ENCODE results near the gene CALR.

CALR gene

DNA sequence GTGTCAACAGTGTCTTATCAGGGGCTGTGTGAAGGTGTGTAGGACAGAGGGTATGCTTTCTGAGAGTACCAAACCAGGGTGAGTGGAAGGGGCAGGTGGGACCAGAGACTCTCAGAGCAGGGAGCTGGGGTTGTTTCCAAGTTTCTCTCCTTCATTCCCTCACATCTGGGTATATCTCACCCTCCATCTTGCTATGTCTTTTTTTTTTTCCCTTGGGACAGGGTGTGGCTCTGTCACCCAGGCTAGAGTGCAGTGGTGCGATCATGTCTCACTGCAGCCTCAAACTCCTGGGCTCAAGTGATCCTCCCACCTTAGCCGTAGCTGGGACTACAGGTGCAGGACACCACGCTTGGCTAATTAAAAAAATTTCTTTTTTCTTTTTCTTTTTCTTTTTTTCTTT is 41.6 kb downstream of the CALR start:
- no peak for DNase-seq (ENCODE audit: low read depth)

DNA sequence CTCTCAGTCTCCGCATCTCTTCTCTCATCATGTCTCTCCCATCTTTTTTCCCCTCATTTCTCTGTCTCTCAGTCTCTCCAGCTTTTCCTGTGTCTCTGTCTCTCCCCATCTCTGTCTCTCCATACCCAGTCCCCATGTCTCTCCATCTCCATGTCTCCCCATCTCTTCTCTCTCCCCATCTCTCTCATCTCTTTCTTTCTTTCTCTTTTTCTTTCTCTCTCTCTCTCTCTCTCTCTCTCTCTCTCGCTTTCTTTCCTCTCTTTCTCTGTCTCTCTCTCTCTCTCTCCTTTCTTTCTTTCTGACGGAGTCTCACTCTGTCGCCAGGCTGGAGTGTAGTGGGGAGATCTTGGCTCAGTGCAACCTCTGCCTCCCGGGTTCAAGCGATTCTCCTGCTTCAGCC is 44.2 kb downstream of the CALR start:
- DNase-seq (ENCODE audit: low read depth), result no peak

DNA sequence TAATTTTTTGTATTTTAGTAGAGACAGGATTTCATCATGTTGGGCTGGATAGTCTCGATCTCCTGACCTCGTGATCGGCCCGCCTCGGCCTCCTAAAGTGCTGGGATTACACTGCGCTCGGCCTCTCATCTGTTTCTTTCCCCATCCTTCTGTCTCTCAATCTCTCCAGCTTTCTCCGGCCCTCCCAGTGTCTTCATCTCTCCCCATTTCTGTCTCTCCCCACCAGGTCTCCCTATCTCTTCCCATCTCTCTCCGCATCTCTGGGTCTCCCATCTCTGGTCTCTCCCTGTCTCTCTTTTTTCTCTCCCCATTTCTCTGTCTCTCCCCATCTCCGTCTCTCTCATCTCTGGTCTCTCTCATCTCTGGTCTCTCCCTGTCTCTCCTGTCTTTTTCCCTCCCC is 44.7 kb downstream of the CALR start:
- DNase-seq (ENCODE audit: low read depth), result no peak

DNA sequence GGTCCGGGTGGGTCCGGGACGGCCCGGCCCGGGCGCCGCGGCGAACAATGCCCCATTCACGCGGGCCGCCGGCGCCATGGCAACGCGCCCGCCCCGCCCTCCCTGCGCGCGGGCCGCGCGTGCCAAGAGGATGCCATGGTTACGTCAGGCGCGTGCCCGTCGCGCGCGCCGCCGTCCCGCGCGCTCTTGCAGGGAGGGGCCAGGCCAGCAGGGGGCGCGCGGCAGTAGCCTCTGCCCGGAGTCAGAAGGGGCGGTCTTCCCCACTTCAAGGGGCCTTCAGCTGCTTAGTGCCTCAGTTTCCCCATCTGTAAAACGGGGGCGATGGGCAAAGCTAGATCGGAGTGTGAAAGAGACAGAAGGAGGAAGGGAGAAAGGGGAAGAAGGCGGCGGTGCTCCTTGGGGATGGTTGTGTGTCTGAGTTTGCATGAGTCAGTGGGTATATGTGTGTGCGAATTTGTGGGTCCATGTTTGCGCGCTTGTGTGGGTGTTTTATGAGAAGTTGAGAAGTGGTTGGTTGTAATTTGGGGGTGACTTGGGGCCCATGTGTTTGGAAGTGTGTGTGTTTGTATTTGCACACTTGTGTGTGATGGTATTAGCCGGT is 45.2 kb downstream of the CALR start:
- DNase-seq (ENCODE audit: low read depth), result peak; percentile 72

DNA sequence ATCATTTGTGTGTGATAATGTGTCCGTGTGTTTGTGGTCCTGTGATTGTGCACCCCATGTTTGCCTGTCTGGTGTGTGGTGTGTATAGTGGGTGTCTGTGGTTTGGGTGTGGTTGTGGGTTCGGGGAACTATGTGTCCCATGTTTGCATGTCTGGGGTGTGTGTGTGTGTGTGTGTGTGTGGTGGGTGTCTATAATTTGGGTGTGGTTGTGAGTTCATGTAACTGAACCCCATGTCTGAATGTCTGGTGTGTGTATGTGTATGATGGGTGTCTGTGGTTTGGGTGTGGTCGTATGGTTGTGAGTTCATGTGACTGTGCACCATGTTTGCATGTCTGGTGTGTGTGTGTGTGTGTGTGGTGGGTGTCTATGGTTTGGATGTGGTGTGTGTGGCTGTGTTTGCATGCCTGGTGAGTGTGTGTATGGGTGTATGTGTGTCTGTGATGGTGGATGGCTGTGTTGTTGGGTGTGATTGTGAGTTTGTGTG is 45.8 kb downstream of the CALR start:
- no peak for DNase-seq (ENCODE audit: low read depth)

DNA sequence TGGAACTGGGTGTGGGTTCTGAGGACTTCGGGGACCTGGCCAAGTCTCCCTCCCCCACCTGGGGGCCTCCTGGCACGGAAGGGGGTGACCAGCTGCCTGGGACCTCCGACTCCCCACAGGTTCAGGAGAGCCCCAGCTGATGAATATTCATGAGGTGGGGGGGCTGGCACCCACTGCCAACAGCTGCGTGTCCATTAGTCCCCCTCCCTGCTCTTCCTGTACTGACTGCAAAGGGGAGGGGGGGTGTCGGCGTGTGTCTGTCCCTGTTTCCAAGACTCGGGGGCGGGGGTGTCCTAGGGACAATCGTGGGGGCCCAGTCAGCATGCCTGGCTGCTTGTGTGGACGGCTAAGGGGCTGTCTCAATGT is 46.3 kb downstream of the CALR start:
- DNase-seq (ENCODE audit: low read depth), result no peak

DNA sequence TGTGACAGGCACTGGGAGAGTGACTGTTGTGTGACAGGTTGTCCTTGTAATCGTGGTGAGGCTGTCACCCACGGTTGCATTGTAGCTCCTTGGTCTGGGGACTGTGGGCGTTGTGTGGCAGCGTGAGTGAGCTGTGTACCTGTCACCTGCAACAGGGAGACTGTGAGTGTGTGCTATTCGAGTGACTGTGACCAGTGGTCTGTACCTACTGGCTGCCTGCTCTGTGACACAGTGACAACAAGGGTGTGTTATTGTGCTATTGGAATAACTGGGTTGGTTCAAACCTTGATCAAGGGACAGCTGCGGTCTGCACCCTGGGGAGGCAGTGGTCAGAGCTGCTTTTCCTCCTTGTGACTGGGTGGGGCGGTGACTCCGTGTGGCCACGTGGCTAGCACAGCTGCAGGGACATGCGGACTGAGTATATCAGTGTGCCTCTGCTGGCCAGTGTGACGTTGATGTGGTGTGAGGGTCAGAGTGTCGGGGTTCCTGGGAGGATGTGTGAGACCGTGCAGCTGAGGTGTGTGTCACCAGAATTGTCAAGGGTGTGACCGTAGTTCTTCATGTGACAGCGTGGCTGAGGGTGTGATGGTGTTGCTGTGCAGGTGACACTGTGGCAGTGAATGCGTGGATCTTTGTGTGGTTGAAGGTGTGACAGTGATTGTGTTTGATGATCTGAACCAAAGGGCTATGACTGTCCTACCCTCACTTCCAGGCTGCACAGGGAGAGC is 46.8 kb downstream of the CALR start:
- DNase-seq (ENCODE audit: low read depth), result peak; percentile 19

DNA sequence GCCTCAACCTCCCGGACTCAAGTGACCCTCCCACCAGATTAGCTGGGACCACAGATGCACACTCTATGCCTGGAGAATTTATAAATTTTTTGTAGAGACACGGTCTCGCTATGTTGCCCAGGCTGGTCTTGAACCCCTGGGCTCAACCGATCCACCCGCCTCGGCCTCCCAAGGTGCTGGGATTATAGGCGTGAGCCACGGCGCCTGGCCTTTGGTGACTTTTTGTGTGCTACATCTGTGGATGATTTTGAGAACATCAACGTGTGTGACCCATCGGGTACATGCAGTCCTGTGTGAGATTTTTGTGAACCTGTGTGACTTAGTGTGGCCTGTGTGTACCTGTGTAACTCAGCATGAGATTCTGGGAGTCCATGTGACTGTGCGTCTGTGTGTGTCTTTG is 48.3 kb downstream of the CALR start:
- no peak for DNase-seq (ENCODE audit: low read depth)

DNA sequence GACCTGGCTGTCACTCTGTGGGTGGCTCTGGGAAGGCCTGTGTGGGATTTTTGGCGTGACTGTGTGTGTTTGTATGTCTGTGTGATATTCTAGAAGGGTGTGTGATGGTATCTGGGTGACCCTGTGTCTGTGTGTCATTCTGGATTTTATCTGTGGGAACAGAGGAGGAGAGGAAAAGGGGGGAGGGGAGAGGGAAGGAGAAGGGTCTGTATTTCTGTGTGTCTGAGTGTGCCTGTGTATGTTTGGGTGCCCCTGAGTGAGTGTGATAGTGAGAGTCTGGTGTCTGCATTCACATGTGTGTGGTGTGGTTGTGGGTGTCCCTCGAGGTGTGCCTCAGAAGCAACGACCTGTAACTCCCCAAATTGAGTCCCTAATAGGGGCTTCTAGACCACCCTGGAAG is 48.8 kb downstream of the CALR start:
- no peak for DNase-seq (ENCODE audit: low read depth)

DNA sequence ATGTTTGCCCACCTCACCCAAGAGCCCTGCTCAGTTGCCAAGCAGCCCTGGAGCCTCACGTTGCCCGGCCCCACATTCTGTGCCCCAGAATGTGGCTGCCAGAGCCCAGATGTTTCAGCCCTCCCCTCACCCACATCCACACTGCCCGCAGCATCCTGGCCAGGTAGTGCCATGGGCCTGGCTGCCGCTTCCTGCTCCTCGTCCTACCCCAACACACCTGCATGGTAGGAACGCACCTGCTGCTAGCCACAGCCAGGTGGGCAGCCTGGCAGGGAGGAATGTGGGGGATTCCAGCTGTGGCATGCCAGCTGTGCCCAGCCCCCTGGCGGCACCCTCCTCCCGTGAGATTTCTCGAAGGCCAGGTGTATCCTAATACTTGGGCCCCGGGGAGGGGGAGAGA is 49.4 kb downstream of the CALR start:
- no peak for DNase-seq (ENCODE audit: low read depth)

DNA sequence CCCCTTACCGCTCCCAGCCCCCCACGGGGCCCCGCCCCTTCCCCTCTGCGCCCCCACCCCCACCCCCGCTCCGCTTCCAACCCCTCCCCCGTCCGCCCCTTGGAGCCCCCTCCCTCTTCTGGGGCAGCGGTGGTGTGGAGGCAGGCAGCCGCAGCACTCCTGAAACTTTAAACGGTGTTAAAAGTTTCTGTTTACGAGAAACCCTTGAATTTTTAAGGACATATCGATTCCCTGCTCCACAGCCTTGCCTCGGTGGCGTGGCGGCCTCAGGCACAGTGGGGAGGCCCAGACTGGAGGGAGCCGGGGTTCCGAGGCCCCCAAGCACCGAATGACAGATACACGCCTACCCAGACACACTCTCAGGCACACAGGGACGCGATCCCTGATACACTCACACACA is 52.0 kb downstream of the CALR start:
- DNase-seq (ENCODE audit: low read depth), result no peak

DNA sequence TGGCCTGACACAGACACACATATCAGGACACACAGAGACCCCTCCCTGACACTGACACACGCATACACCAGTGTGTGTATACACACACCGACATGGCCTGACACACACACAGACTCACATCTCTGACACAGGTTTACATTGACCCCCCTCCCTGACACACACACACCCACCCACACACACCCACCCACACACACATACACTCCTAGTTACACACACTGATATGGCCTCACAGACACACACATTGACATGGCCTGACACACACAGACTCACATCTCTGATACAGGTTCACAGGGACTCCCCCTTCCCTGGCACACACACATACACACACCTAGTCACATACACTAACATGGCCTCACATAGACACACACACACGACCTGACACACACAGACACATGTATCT is 52.4 kb downstream of the CALR start:
- no peak for DNase-seq (ENCODE audit: low read depth)

DNA sequence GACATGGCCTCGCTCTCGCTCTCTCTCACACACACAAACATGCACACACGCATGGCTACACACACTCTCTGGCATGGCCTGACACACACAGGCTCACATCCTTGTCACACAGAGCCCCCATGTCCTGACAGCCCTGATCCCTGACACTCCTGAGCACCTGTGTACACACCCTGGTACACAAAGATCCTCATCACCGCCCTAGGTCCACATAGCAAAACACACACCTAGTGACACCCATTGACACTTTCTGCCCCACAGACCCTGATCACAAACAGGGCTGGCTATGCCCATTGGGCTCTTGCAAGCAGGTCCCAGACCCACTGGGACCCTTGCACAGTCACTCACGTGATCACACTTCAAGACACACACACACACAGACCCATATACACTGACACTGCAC is 52.9 kb downstream of the CALR start:
- DNase-seq (ENCODE audit: low read depth), result no peak

DNA sequence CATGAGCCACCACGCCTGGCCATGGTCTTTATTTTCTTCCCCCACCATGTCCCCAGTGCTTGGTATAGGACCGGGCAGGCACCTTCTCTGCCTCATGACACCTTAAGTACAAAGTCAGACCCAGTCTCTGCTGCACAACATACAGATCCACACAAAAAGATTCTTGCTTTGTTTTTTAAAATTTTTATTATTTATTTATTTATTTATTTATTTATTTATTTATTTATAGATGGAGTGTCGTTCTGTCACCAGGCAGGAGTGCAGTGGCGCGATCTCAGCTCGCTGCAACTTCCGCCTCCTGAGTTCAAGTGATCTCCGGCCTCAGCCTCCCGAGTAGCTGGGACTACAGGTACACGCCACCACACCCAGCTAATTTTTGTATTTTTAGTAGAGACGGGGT is 54.3 kb downstream of the CALR start:
- no peak for DNase-seq (ENCODE audit: low read depth)

DNA sequence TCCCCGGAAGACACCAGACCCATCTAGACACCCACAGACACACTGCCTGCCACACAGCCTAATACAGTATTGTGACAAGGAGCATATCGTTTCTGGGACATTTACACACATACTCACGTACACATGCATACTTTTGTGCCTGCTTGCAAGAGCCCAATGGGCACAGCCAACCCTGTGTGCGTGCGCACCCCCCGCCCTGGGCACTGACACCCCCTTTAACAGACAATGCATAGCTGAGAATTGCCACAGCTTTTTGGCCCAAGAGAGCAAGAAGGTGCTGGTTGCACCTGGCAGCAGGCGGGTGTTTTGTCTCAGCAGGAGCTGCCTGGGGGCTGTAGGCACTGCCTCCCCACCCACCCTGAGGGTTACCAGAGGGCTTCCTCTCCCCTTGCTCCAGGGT is 55.2 kb downstream of the CALR start:
- no peak for DNase-seq (ENCODE audit: low read depth)
